ENCODE results near the gene LHX8. TPM values are rescaled to one million over a fixed set of nuclear protein-coding genes. Genes with fewer than 3 reads are reported as not detected.

LHX8 gene
- polyA plus RNA-seq, 2 of the 4 experiments (the other 2 are of a cell fraction) = 3.3 to 9.5 TPM

- no peak for DNase-seq (ENCODE audit: low read depth in 1 of 2, low spot score in 1 of 2)
- Histone ChIP-seq H3K4me1 (peaks cover 5% of the 10 kb centered on the region; the same call in 2 of the 3 replicates), H3K27ac (no peak overlapping the region), H3K4me2 (no peak overlapping the region), H3K4me3 (no peak overlapping the region), H3K9me3 (no peaks in the 10 kb centered on the region)
- WGBS (ENCODE audit: missing lambda C conversion rate) = 74% methylated on average over 2 of the region's 2 CpGs
- TF ChIP-seq ZNF302 (CRISPR knock-in tag; IDR thresholded peaks at IDR 0.05) = no peak
- TF ChIP-seq SMC3 (IDR thresholded peaks at IDR 0.05) = no peak
- no peak for TF ChIP-seq NR3C1 (IDR thresholded peaks at IDR 0.05)
- no peak for TF ChIP-seq HDAC2 (IDR thresholded peaks at IDR 0.05)
- TF ChIP-seq GATA3 (IDR thresholded peaks at IDR 0.05; ENCODE audit: borderline replicate concordance) = no peak
- no peak for TF ChIP-seq RCOR1 (IDR thresholded peaks at IDR 0.05; ENCODE audit: low read depth, low read length)
- no peak for TF ChIP-seq FOSL2 (IDR thresholded peaks at IDR 0.05)
- TF ChIP-seq FOSL2 (CRISPR knock-in tag; IDR thresholded peaks at IDR 0.05) = no peak
- TF ChIP-seq KDM5A (IDR thresholded peaks at IDR 0.05) = no peak
- ChIA-PET POLR2A (no interaction called here), CTCF (no interaction called here)
- no peak for FAIRE-seq
- ATAC-seq = no peak
Observed at GRCh38 chr1:75087278-75087677, 46.9 kb upstream of the LHX8 start.

DNA sequence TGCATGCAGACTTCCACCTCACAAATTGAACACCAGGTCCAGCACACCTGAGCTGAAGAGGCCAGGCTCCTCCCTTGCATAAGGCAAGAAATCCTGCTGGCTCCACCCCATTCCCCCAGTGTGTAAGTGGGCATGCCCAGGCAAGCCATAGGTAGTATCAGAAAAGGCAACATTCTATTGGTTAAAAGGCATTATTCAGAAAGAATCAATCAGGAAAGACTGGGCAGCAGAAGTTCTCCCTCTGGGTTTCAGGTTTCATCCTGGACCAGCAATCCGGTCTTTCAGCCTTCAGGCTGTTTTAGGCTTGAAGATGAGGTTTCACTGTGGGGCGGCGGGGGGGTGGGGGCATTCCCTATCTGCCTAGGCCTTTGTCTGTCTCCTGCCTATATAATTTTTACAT is 42.0 kb upstream of the LHX8 start:
- 76% methylated on average over 3 of the region's 3 CpGs for WGBS (ENCODE audit: missing lambda C conversion rate)
- DNase-seq (ENCODE audit: low read depth in 1 of 2, low spot score in 1 of 2) (no peak), FAIRE-seq (no peak), ATAC-seq (no peak)
- Histone ChIP-seq H3K4me1 (no peaks in the 10 kb centered on the region), H3K4me2 (no peak overlapping the region), H3K9me3 (no peaks in the 10 kb centered on the region), H3K27ac (no peak overlapping the region), H3K4me3 (no peak overlapping the region)
- TF ChIP-seq ESRRA (IDR thresholded peaks at IDR 0.05; ENCODE audit: borderline replicate concordance, low read length) (no peak), RAD21 (conservative IDR thresholded peaks at IDR 0.05 in 1 of 2, IDR thresholded peaks at IDR 0.05 in 1 of 2) (no peak), EHF (CRISPR knock-in tag; IDR thresholded peaks at IDR 0.05) (no peak)
- POLR2A ChIA-PET = no interaction called here
- CTCF ChIA-PET = no interaction called here

DNA sequence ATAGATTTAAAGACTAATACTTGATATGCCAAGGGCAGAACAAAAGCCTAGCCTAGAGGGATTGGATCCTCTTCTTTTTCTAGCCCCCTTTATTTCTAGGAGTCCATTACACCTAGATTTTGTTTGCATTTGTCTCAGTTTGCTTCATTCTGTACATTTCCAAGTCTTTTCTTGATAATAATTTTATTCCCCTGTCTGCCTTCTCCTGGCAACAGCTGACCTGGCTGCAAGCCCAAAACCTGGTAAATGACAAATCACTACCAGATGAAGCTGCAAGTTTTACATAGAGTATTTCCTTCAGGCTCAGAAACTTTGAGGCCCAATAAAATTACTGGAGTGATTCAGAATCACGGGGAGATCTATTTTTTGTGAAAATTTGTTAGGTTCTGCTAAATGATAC is 36.5 kb upstream of the LHX8 start:
- Histone ChIP-seq H3K27ac (peak overlapping the region; percentile 18 to 25; a peak in 2 of 6 replicates), H3K4me2 (peak overlapping the region; percentile 33; the same call in 2 of the 3 replicates), H3K4me1 (peaks cover 19% of the 10 kb centered on the region; the same call in 2 of the 3 replicates), H3K4me3 (no peak overlapping the region), H3K9me3 (no peaks in the 10 kb centered on the region)
- FAIRE-seq (no peak), DNase-seq (ENCODE audit: low read depth in 1 of 2, low spot score in 1 of 2) (peak in 1 of 2 experiments; percentile 22), ATAC-seq (no peak)
- ChIA-PET CTCF (no interaction called here), POLR2A (no interaction called here)
- 0% methylated on average over 1 of the region's 1 CpG for WGBS (ENCODE audit: missing lambda C conversion rate)
- TF ChIP-seq RAD21 (conservative IDR thresholded peaks at IDR 0.05 in 1 of 2, IDR thresholded peaks at IDR 0.05 in 1 of 2) (no peak), RFX5 (IDR thresholded peaks at IDR 0.05) (0 out of 2 replicates have a peak, but pooled peaks have one; percentile 62)

DNA sequence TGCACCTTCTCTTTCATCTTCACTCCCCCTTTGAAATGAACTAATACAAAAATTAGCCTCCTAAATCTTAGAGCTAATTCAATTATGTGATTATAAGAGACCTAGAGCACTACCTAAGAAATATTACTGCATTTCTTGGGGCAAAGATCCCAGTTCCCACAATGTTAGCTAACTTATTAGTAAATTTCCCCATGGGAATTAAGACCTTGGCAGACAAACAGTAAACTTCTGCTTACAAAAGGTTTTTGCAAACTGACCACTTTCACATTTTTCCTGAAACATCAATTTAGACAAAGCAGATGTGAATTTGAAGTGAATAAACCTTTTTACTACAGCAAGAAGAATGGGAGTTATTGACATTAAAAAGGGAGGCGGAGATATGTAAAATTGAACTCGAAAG is 34.6 kb upstream of the LHX8 start:
- POLR2A ChIA-PET = no interaction called here

More for the DNA sequence above, 34.6 kb upstream of the LHX8 start:
- Histone ChIP-seq H3K27ac (peak overlapping the region; percentile 40 to 76; a peak in 4 of 6 replicates), H3K4me2 (peak overlapping the region; percentile 75), H3K4me1 (peaks cover 19% of the 10 kb centered on the region; the same call in 2 of the 3 replicates), H3K4me3 (peak overlapping the region; percentile 39; the same call in 1 of the 3 replicates), H3K9me3 (no peaks in the 10 kb centered on the region)
- no peak for FAIRE-seq
- no peak for DNase-seq (ENCODE audit: low read depth in 1 of 2, low spot score in 1 of 2)
- no peak for ATAC-seq
- TF ChIP-seq MYC (IDR thresholded peaks at IDR 0.05; ENCODE audit: borderline replicate concordance, low read length) = no peak
- no peak for TF ChIP-seq ELK1 (IDR thresholded peaks at IDR 0.05; ENCODE audit: low read depth, low read length)
- no peak for TF ChIP-seq POLR2A (IDR thresholded peaks at IDR 0.05; ENCODE audit: low read length)
- TF ChIP-seq HEYL (CRISPR knock-in tag; IDR thresholded peaks at IDR 0.05) = no peak
- TF ChIP-seq, protein P1, sequence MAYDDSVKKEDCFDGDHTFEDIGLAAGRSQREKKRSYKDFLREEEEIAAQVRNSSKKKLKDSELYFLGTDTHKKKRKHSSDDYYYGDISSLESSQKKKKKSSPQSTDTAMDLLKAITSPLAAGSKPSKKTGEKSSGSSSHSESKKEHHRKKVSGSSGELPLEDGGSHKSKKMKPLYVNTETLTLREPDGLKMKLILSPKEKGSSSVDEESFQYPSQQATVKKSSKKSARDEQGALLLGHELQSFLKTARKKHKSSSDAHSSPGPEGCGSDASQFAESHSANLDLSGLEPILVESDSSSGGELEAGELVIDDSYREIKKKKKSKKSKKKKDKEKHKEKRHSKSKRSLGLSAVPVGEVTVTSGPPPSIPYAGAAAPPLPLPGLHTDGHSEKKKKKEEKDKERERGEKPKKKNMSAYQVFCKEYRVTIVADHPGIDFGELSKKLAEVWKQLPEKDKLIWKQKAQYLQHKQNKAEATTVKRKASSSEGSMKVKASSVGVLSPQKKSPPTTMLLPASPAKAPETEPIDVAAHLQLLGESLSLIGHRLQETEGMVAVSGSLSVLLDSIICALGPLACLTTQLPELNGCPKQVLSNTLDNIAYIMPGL (CRISPR knock-in tag; IDR thresholded peaks at IDR 0.05; ENCODE audit: borderline replicate concordance) = no peak
- TF ChIP-seq CBX8 (IDR thresholded peaks at IDR 0.05) = no peak
- no peak for TF ChIP-seq TP53 (CRISPR knock-in tag; IDR thresholded peaks at IDR 0.05)
- no peak for TF ChIP-seq JUN (IDR thresholded peaks at IDR 0.05)
- no peak for TF ChIP-seq E2F6 (IDR thresholded peaks at IDR 0.05; ENCODE audit: borderline replicate concordance, low read depth)
- no peak for TF ChIP-seq HOXB5 (CRISPR knock-in tag; IDR thresholded peaks at IDR 0.05)
- no peak for TF ChIP-seq RFX5 (IDR thresholded peaks at IDR 0.05)
- TF ChIP-seq CBX2 (IDR thresholded peaks at IDR 0.05; ENCODE audit: borderline replicate concordance, low read depth) = no peak
- TF ChIP-seq PHF8 (IDR thresholded peaks at IDR 0.05; ENCODE audit: borderline replicate concordance, low read depth) = no peak
- no peak for TF ChIP-seq KDM5A (IDR thresholded peaks at IDR 0.05)
- no peak for TF ChIP-seq FOXS1 (CRISPR knock-in tag; IDR thresholded peaks at IDR 0.05)
- CTCF ChIA-PET = no interaction called here
- 56% methylated on average over 2 of the region's 2 CpGs for WGBS (ENCODE audit: missing lambda C conversion rate)

All from A549 (cell line).